Bronchial epithelial cell (primary cell): Measurements from ENCODE around the gene TNFAIP8L3. TPM values are rescaled to one million over a fixed set of nuclear protein-coding genes. Genes with fewer than 3 reads are reported as not detected.

Experiments
- DNase-seq: peaks from one replicate; pipeline ENCODE4 v3.0.0-alpha.2; 2010; ENCODE audit warnings: low read depth
- FAIRE-seq: peaks from 2 replicates; lab custom pipeline; 2011; peaks lifted over from hg19 to GRCh38; lab: Jason Lieb, UNC
- H3K27me3 ChIP-seq: 2 replicates; pipeline ENCODE4 v1.5.1; 2011; ENCODE audit warnings: low read length; ENCODE audit not compliant: control insufficient read depth, insufficient read depth
- H3K36me3 ChIP-seq: 2 replicates; pipeline ENCODE4 v1.5.1; 2011; ENCODE audit warnings: low read length; ENCODE audit not compliant: control insufficient read depth, insufficient read depth
- H3K4me3 ChIP-seq: 2 replicates; pipeline ENCODE4 v1.5.1; 2011; ENCODE audit warnings: mild to moderate bottlenecking, low read depth, low read length, control low read depth
- CTCF ChIP-seq: IDR thresholded peaks from 2 replicates; pipeline ENCODE4 v1.5.1; 2011; ENCODE audit warnings: mild to moderate bottlenecking, moderate library complexity, low read length, control low read depth, inconsistent platforms; ENCODE audit not compliant: insufficient read depth, severe bottlenecking
- total RNA-seq: library from RNA; depleted of rRNA; stranded (reverse); fragments of >200 nt; gene quantifications from 2 replicates; pipeline ENCODE4 v1.2.1, GENCODE V29; 2014

TNFAIP8L3 gene
- total RNA-seq, 1 donor from 2014 or later = 5.0 TPM

GRCh38 chr15:51079226-51079625 is 15.5 kb downstream of the TNFAIP8L3 start:
- FAIRE-seq = no peak

GRCh38 chr15:51077221-51078153 is 17.2 kb downstream of the TNFAIP8L3 start:
- Histone ChIP-seq H3K27me3 (no peaks in the 10 kb centered on the region), H3K36me3 (no peaks in the 10 kb centered on the region), H3K4me3 (no peak overlapping the region)
- FAIRE-seq = no peak
- TF ChIP-seq CTCF = no peak
- DNase-seq = peak; percentile 35

More at GRCh38 chr15:51079226-51079625, 15.5 kb downstream of the TNFAIP8L3 start:
- DNase-seq = no peak
- Histone ChIP-seq H3K27me3 (no peaks in the 10 kb centered on the region), H3K36me3 (no peaks in the 10 kb centered on the region), H3K4me3 (no peak overlapping the region)
- no peak for TF ChIP-seq CTCF

GRCh38 chr15:51076524-51077220 is 18.0 kb downstream of the TNFAIP8L3 start:
- Histone ChIP-seq H3K36me3 (no peaks in the 10 kb centered on the region), H3K27me3 (no peaks in the 10 kb centered on the region), H3K4me3 (no peak overlapping the region)
- no peak for FAIRE-seq
- DNase-seq = no peak
- no peak for TF ChIP-seq CTCF

- Histone ChIP-seq H3K27me3 (no peaks in the 10 kb centered on the region), H3K4me3 (no peak overlapping the region), H3K36me3 (no peaks in the 10 kb centered on the region)
- FAIRE-seq (no peak), DNase-seq (no peak)
- TF ChIP-seq CTCF = no peak
These were observed 18.7 kb downstream of the TNFAIP8L3 start for GRCh38 chr15:51075826-51076523.

- DNase-seq (no peak), FAIRE-seq (no peak)
- Histone ChIP-seq H3K27me3 (no peaks in the 10 kb centered on the region), H3K4me3 (no peak overlapping the region), H3K36me3 (no peaks in the 10 kb centered on the region)
- no peak for TF ChIP-seq CTCF
These were observed 19.3 kb downstream of the TNFAIP8L3 start for GRCh38 chr15:51075364-51075763.
